Stimulated activated naive B cell treated with anti-CD40 and anti-IgM and Interleukin-4, amounts not matched to agents 10 μg/mL and 1 μg/mL and 100 μg/mL, for 72 hours (primary cell): ENCODE measurements around the gene SPINDOC.
A peak's percentile ranks its signal among the peaks of the same experiment; 100 is the strongest.
"Not testable (repeated sequence)": the region's sequence is repeated elsewhere in the genome, so short reads cannot be mapped to it uniquely, and the experiment has no call there.

Source experiments
- ATAC-seq, 2 donors: fragments of 150-1000 bp; cut with Tn5 transposase; replicated peaks; 2 replicates each; pipeline ENCODE4 v1.10.0; 2021; ENCODE audit warnings: moderate library complexity in 1 of 2
- DNase-seq: peaks from one replicate; pipeline ENCODE4 v3.0.0; 2021
- H3K27ac Mint-ChIP-seq: one replicate; pipeline ENCODE4 v1.8.0; 2022; ENCODE audit warnings: mild to moderate bottlenecking, mixed read lengths
- H3K27me3 Mint-ChIP-seq, 2 donors: one replicate each; pipeline ENCODE4 v1.8.0; 2022; ENCODE audit warnings: mixed read lengths in 2 of 2
- H3K36me3 Mint-ChIP-seq, 2 donors: one replicate each; pipeline ENCODE4 v1.8.0; 2022; ENCODE audit warnings: mixed read lengths in 2 of 2, mild to moderate bottlenecking in 1 of 2
- H3K4me1 Mint-ChIP-seq, 2 donors: one replicate each; pipeline ENCODE4 v1.8.0; 2022; ENCODE audit warnings: mixed read lengths in 2 of 2, mild to moderate bottlenecking in 1 of 2
- H3K4me3 Mint-ChIP-seq, 2 donors: one replicate each; pipeline ENCODE4 v1.8.0; 2022; ENCODE audit warnings: mild to moderate bottlenecking in 2 of 2, mixed read lengths in 2 of 2, moderate library complexity in 1 of 2
- H3K9me3 Mint-ChIP-seq, 2 donors: one replicate each; pipeline ENCODE4 v1.8.0; 2022; ENCODE audit warnings: mixed read lengths in 2 of 2, mild to moderate bottlenecking in 1 of 2

The SPINDOC gene

GRCh38 chr11:63770763-63771162 is 42.5 kb upstream of the SPINDOC start:
- H3K4me3 Mint-ChIP-seq, result no peak overlapping the region
- no peak overlapping the region for H3K27ac Mint-ChIP-seq
- ATAC-seq, result no peak
- peaks cover 10 to 27% of the 10 kb centered on the region in 2 donors for H3K27me3 Mint-ChIP-seq
- H3K4me1 Mint-ChIP-seq, result peaks cover 12 to 24% of the 10 kb centered on the region in 2 donors
- H3K9me3 Mint-ChIP-seq, result no peaks in the 10 kb centered on the region
- H3K36me3 Mint-ChIP-seq, result no peaks in the 10 kb centered on the region
- no peak for DNase-seq

GRCh38 chr11:63771741-63772318 is 41.4 kb upstream of the SPINDOC start:
- H3K36me3 Mint-ChIP-seq, result not testable (repeated sequence)

GRCh38 chr11:63775191-63775590 is 38.1 kb upstream of the SPINDOC start:
- peaks cover 1 to 2% of the 10 kb centered on the region in 2 donors for H3K4me1 Mint-ChIP-seq
- H3K36me3 Mint-ChIP-seq, result no peaks in the 10 kb centered on the region
- no peak overlapping the region for H3K27ac Mint-ChIP-seq
- no peak overlapping the region for H3K4me3 Mint-ChIP-seq
- ATAC-seq, result no peak
- H3K27me3 Mint-ChIP-seq, result peaks cover 16 to 31% of the 10 kb centered on the region in 2 donors
- no peak for DNase-seq
- no peaks in the 10 kb centered on the region for H3K9me3 Mint-ChIP-seq

More at GRCh38 chr11:63771741-63772318, 41.4 kb upstream of the SPINDOC start:
- not testable (repeated sequence) for H3K9me3 Mint-ChIP-seq, H3K27ac Mint-ChIP-seq, H3K4me3 Mint-ChIP-seq, DNase-seq, ATAC-seq
- Mint-ChIP-seq H3K27me3 (peaks cover 16 to 27% of the 10 kb centered on the region in 2 donors), H3K4me1 (peaks cover 10 to 16% of the 10 kb centered on the region in 2 donors)

- DNase-seq (no peak), ATAC-seq (no peak)
- no peak overlapping the region for H3K4me3 Mint-ChIP-seq
- peaks cover 6 to 7% of the 10 kb centered on the region in 2 donors for H3K27me3 Mint-ChIP-seq
- no peaks in the 10 kb centered on the region for H3K9me3 Mint-ChIP-seq
- H3K36me3 Mint-ChIP-seq, result no peaks in the 10 kb centered on the region
- H3K27ac Mint-ChIP-seq, result no peak overlapping the region
- H3K4me1 Mint-ChIP-seq, result peaks cover 0 to 1% of the 10 kb centered on the region in 2 donors
Observed at GRCh38 chr11:63779039-63779438, 34.2 kb upstream of the SPINDOC start.

- Mint-ChIP-seq H3K4me1 (no peaks in the 10 kb centered on the region), H3K27ac (no peak overlapping the region), H3K4me3 (no peak overlapping the region), H3K36me3 (no peaks in the 10 kb centered on the region), H3K9me3 (no peaks in the 10 kb centered on the region), H3K27me3 (peaks cover 0 to 7% of the 10 kb centered on the region in 2 donors)
- no peak for DNase-seq
- no peak for ATAC-seq
Observed at GRCh38 chr11:63782749-63783148, 30.5 kb upstream of the SPINDOC start.

GRCh38 chr11:63783925-63784592 is 29.2 kb upstream of the SPINDOC start:
- no peak for ATAC-seq
- Mint-ChIP-seq H3K36me3 (no peaks in the 10 kb centered on the region), H3K9me3 (no peaks in the 10 kb centered on the region), H3K4me1 (no peaks in the 10 kb centered on the region), H3K27ac (no peak overlapping the region), H3K4me3 (no peak overlapping the region), H3K27me3 (no peaks in the 10 kb centered on the region)
- no peak for DNase-seq

- no peak overlapping the region for H3K4me3 Mint-ChIP-seq
- peaks cover 0 to 2% of the 10 kb centered on the region in 2 donors for H3K9me3 Mint-ChIP-seq
- no peak overlapping the region for H3K27ac Mint-ChIP-seq
- ATAC-seq (no peak), DNase-seq (no peak)
- peaks cover 0 to 3% of the 10 kb centered on the region in 2 donors for H3K36me3 Mint-ChIP-seq
- no peaks in the 10 kb centered on the region for H3K27me3 Mint-ChIP-seq
- H3K4me1 Mint-ChIP-seq, result peaks cover 1 to 5% of the 10 kb centered on the region in 2 donors
Observed at GRCh38 chr11:63785823-63786222, 27.4 kb upstream of the SPINDOC start.

- H3K9me3 Mint-ChIP-seq, result peaks cover 6 to 8% of the 10 kb centered on the region in 2 donors
- peaks cover 1 to 5% of the 10 kb centered on the region in 2 donors for H3K4me1 Mint-ChIP-seq
- no peak overlapping the region for H3K27ac Mint-ChIP-seq
- H3K27me3 Mint-ChIP-seq, result peaks cover 0 to 8% of the 10 kb centered on the region in 2 donors
- ATAC-seq (no peak), DNase-seq (no peak)
- no peak overlapping the region for H3K4me3 Mint-ChIP-seq
- H3K36me3 Mint-ChIP-seq, result peaks cover 0 to 3% of the 10 kb centered on the region in 2 donors
Observed at GRCh38 chr11:63791495-63792167, 21.6 kb upstream of the SPINDOC start.

GRCh38 chr11:63793161-63793560 is 20.1 kb upstream of the SPINDOC start:
- DNase-seq (no peak), ATAC-seq (no peak)
- Mint-ChIP-seq H3K36me3 (peaks cover 0 to 3% of the 10 kb centered on the region in 2 donors), H3K9me3 (peaks cover 6 to 8% of the 10 kb centered on the region in 2 donors), H3K4me3 (no peak overlapping the region), H3K27ac (no peak overlapping the region), H3K27me3 (peaks cover 0 to 10% of the 10 kb centered on the region in 2 donors), H3K4me1 (peaks cover 1 to 5% of the 10 kb centered on the region in 2 donors)

GRCh38 chr11:63795066-63795465 is 18.2 kb upstream of the SPINDOC start:
- no peak for ATAC-seq
- H3K4me3 Mint-ChIP-seq, result no peak overlapping the region
- no peak for DNase-seq
- no peak overlapping the region for H3K27ac Mint-ChIP-seq
- peaks cover 0 to 12% of the 10 kb centered on the region in 2 donors for H3K27me3 Mint-ChIP-seq
- H3K9me3 Mint-ChIP-seq, result peaks cover 6 to 8% of the 10 kb centered on the region in 2 donors
- peaks cover 1 to 5% of the 10 kb centered on the region in 2 donors for H3K4me1 Mint-ChIP-seq
- peaks cover 0 to 3% of the 10 kb centered on the region in 2 donors for H3K36me3 Mint-ChIP-seq

- Mint-ChIP-seq H3K27ac (no peak overlapping the region), H3K9me3 (no peaks in the 10 kb centered on the region), H3K27me3 (peaks cover 0 to 8% of the 10 kb centered on the region in 2 donors), H3K36me3 (no peaks in the 10 kb centered on the region), H3K4me1 (no peaks in the 10 kb centered on the region), H3K4me3 (no peak overlapping the region)
- DNase-seq, result no peak
- ATAC-seq, result no peak
Observed at GRCh38 chr11:63800921-63801320, 12.3 kb upstream of the SPINDOC start.

- Mint-ChIP-seq H3K36me3 (no peaks in the 10 kb centered on the region), H3K4me1 (no peaks in the 10 kb centered on the region), H3K9me3 (no peaks in the 10 kb centered on the region), H3K4me3 (no peak overlapping the region), H3K27ac (no peak overlapping the region), H3K27me3 (peaks cover 0 to 4% of the 10 kb centered on the region in 2 donors)
- ATAC-seq (peak in 1 of 2 donors; percentile 14), DNase-seq (no peak)
Observed at GRCh38 chr11:63802637-63803414, 10.4 kb upstream of the SPINDOC start.

- Mint-ChIP-seq H3K9me3 (no peaks in the 10 kb centered on the region), H3K4me3 (no peak overlapping the region), H3K4me1 (no peaks in the 10 kb centered on the region), H3K27me3 (no peaks in the 10 kb centered on the region), H3K27ac (no peak overlapping the region), H3K36me3 (no peaks in the 10 kb centered on the region)
- DNase-seq, result no peak
- ATAC-seq, result no peak
Observed at GRCh38 chr11:63804259-63804658, 9.0 kb upstream of the SPINDOC start.

GRCh38 chr11:63805844-63806415 is 7.3 kb upstream of the SPINDOC start:
- no peak overlapping the region for H3K4me3 Mint-ChIP-seq
- no peaks in the 10 kb centered on the region for H3K9me3 Mint-ChIP-seq
- no peak for ATAC-seq

More at GRCh38 chr11:63805844-63806415, 7.3 kb upstream of the SPINDOC start:
- DNase-seq, result no peak
- Mint-ChIP-seq H3K4me1 (no peaks in the 10 kb centered on the region), H3K27me3 (no peaks in the 10 kb centered on the region), H3K27ac (no peak overlapping the region), H3K36me3 (no peaks in the 10 kb centered on the region)
